Progenitor cell of endocrine pancreas (in vitro differentiated cells): ENCODE results near the gene CPT1C. TPM values are rescaled to one million over a fixed set of nuclear protein-coding genes. Genes with fewer than 3 reads are reported as not detected.
A peak's percentile ranks its signal among the peaks of the same experiment; 100 is the strongest.

Experiments used
- DNase-seq: peaks from one replicate; pipeline ENCODE4 v3.0.0; 2021; ENCODE audit warnings: low spot score; ENCODE audit not compliant: unreplicated experiment
- H3K27ac Mint-ChIP-seq: 2 replicates; pipeline ENCODE4 v1.8.0; 2021; ENCODE audit warnings: mild to moderate bottlenecking, moderate library complexity, mixed read lengths
- H3K27me3 Mint-ChIP-seq: 2 replicates; pipeline ENCODE4 v1.8.0; 2021; ENCODE audit warnings: mixed read lengths
- H3K36me3 Mint-ChIP-seq: 2 replicates; pipeline ENCODE4 v1.8.0; 2022; ENCODE audit warnings: mixed read lengths; ENCODE audit not compliant: insufficient read depth
- H3K4me1 Mint-ChIP-seq: 2 replicates; pipeline ENCODE4 v1.8.0; 2021; ENCODE audit warnings: low read depth, mixed read lengths
- H3K4me3 Mint-ChIP-seq: 2 replicates; pipeline ENCODE4 v1.8.0; 2021; ENCODE audit warnings: low read depth, mild to moderate bottlenecking, moderate library complexity, mixed read lengths
- H3K9me3 Mint-ChIP-seq: 2 replicates; pipeline ENCODE4 v1.8.0; 2021; ENCODE audit warnings: low read depth, mixed read lengths
- CTCF ChIP-seq: fragments of 200-600 bp; sonication (generic); IDR thresholded peaks from one replicate; pipeline ENCODE4 v1.5.0; 2021; ENCODE audit warnings: antibody characterized with exemption, mild to moderate bottlenecking; ENCODE audit not compliant: unreplicated experiment
- total RNA-seq: library from RNA; stranded (reverse); gene quantifications from 2 replicates; pipeline ENCODE4 v1.2.1, GENCODE V29; 2021

CPT1C gene
- total RNA-seq, 1 donor from 2014 or later, result 49.9 TPM

GRCh38 chr19:49739098-49739497, 48.2 kb downstream of the CPT1C start:
- Mint-ChIP-seq H3K9me3 (no peaks in the 10 kb centered on the region), H3K4me1 (no peaks in the 10 kb centered on the region), H3K36me3 (no peaks in the 10 kb centered on the region), H3K27me3 (no peaks in the 10 kb centered on the region), H3K4me3 (no peak overlapping the region), H3K27ac (no peak overlapping the region)
- no peak for DNase-seq
- TF ChIP-seq CTCF, result no peak

GRCh38 chr19:49739933-49740332, 49.0 kb downstream of the CPT1C start:
- no peaks in the 10 kb centered on the region for H3K4me1 Mint-ChIP-seq
- no peaks in the 10 kb centered on the region for H3K27me3 Mint-ChIP-seq
- no peak for DNase-seq
- no peaks in the 10 kb centered on the region for H3K9me3 Mint-ChIP-seq
- no peak overlapping the region for H3K27ac Mint-ChIP-seq
- no peaks in the 10 kb centered on the region for H3K36me3 Mint-ChIP-seq
- no peak for TF ChIP-seq CTCF
- H3K4me3 Mint-ChIP-seq, result no peak overlapping the region

GRCh38 chr19:49741210-49741844, 50.4 kb downstream of the CPT1C start:
- H3K27ac Mint-ChIP-seq, result peak overlapping the region; percentile 71
- H3K4me1 Mint-ChIP-seq, result no peaks in the 10 kb centered on the region
- DNase-seq, result no peak
- no peaks in the 10 kb centered on the region for H3K27me3 Mint-ChIP-seq
- no peaks in the 10 kb centered on the region for H3K36me3 Mint-ChIP-seq
- TF ChIP-seq CTCF, result no peak
- no peaks in the 10 kb centered on the region for H3K9me3 Mint-ChIP-seq
- H3K4me3 Mint-ChIP-seq, result no peak overlapping the region

- no peak for DNase-seq
- H3K9me3 Mint-ChIP-seq, result no peaks in the 10 kb centered on the region
- TF ChIP-seq CTCF, result no peak
These were observed 54.0 kb downstream of the CPT1C start for GRCh38 chr19:49744946-49745381.

GRCh38 chr19:49746206-49746958, 55.5 kb downstream of the CPT1C start:
- no peak overlapping the region for H3K4me3 Mint-ChIP-seq
- no peak overlapping the region for H3K27ac Mint-ChIP-seq
- H3K36me3 Mint-ChIP-seq, result no peaks in the 10 kb centered on the region
- TF ChIP-seq CTCF, result no peak
- no peaks in the 10 kb centered on the region for H3K4me1 Mint-ChIP-seq
- no peak for DNase-seq
- H3K9me3 Mint-ChIP-seq, result no peaks in the 10 kb centered on the region
- peaks cover 7% of the 10 kb centered on the region for H3K27me3 Mint-ChIP-seq

More at GRCh38 chr19:49744946-49745381, 54.0 kb downstream of the CPT1C start:
- Mint-ChIP-seq H3K27ac (no peak overlapping the region), H3K36me3 (no peaks in the 10 kb centered on the region), H3K4me3 (no peak overlapping the region), H3K4me1 (no peaks in the 10 kb centered on the region), H3K27me3 (peaks cover 7% of the 10 kb centered on the region)
